GM12878 (cell line): ENCODE results near the gene FSIP1. TPM values are rescaled to one million over a fixed set of nuclear protein-coding genes. Genes with fewer than 3 reads are reported as not detected.

Experiments used
- ATAC-seq: fragments of 200-7000 bp; cut with Tn5 transposase; 3 replicates; pipeline ENCODE4 v1.9.1; 2020; ENCODE audit warnings: mild to moderate bottlenecking, moderate library complexity
- BruUV-seq: library from RNA; stranded (reverse); fragments of 400-500 nt; replicated peaks from 2 replicates; lab custom pipeline; 2021; lab: Mats Ljungman, UMichigan
- CTCF ChIA-PET: fragments of 300-600 bp; sonication (Branson Sonifier 250); formaldehyde crosslinking; extraction: SDS; loops from one replicate; lab custom pipeline; 2021; ENCODE audit warnings: inconsistent platforms; lab: Yijun Ruan, JAX
- POLR2A ChIA-PET: fragments of 350-600 bp; formaldehyde crosslinking; extraction: SDS; loops from one replicate; lab custom pipeline; 2021; ENCODE audit warnings: inconsistent platforms; lab: Charles Lee
- RAD21 ChIA-PET: fragments of 300-600 bp; sonication (Branson Sonifier 250); formaldehyde crosslinking; loops from one replicate; lab custom pipeline; 2023; ENCODE audit warnings: antibody characterized with exemption; ENCODE audit not compliant: unreplicated experiment; lab: Charles Lee
- SMC1A ChIA-PET: fragments of 300-600 bp; sonication (Branson Sonifier 250); formaldehyde crosslinking; loops from one replicate; lab custom pipeline; 2023; ENCODE audit not compliant: unreplicated experiment, uncharacterized antibody; lab: Charles Lee
- DNase-seq: peaks from one replicate; pipeline ENCODE4 v3.0.0-alpha.2; 2011; ENCODE audit warnings: low read depth, low spot score
- FAIRE-seq: peaks from 3 replicates; lab custom pipeline; 2011; peaks lifted over from hg19 to GRCh38; lab: Jason Lieb, UNC
- H2AFZ ChIP-seq: 2 replicates; pipeline ENCODE4 v1.6.0; 2011; ENCODE audit warnings: low read depth, low read length, control low read depth; ENCODE audit not compliant: control insufficient read depth
- H3K27ac ChIP-seq: 2 replicates; pipeline ENCODE4 v1.5.1; 2011; ENCODE audit warnings: control low read depth; ENCODE audit not compliant: control insufficient read depth, insufficient read depth
- H3K27me3 ChIP-seq, 2 experiments: replicated peaks in 1 of 2; 2 replicates each; pipeline versions ENCODE4 v1.6.0 to v1.6.1; 2011; ENCODE audit warnings: low read length in 1 of 2; ENCODE audit not compliant: control insufficient read depth in 2 of 2, insufficient read depth in 2 of 2
- H3K36me3 ChIP-seq, 2 experiments: 2 replicates each; pipeline ENCODE4 v1.5.1; 2011; ENCODE audit warnings: low read length in 1 of 2; ENCODE audit not compliant: control insufficient read depth in 2 of 2, insufficient read depth in 2 of 2
- H3K4me1 ChIP-seq: 2 replicates; pipeline ENCODE4 v1.6.1; 2011; ENCODE audit warnings: mild to moderate bottlenecking, low read length, moderate library complexity, mixed read lengths; ENCODE audit not compliant: control insufficient read depth, insufficient read depth
- H3K4me2 ChIP-seq: 2 replicates; pipeline ENCODE4 v1.6.0; 2011; ENCODE audit warnings: control low read depth; ENCODE audit not compliant: control insufficient read depth, insufficient read depth
- H3K4me3 ChIP-seq: fragments of 200-600 bp; sonication (generic); 2 replicates; pipeline ENCODE4 v1.5.1; 2016
- H3K79me2 ChIP-seq: 2 replicates; pipeline ENCODE4 v1.6.0; 2011; ENCODE audit warnings: low read length; ENCODE audit not compliant: control insufficient read depth, insufficient read depth
- H3K9ac ChIP-seq: 2 replicates; pipeline ENCODE4 v1.8.0; 2011; ENCODE audit warnings: low read length, control low read depth, mixed read lengths; ENCODE audit not compliant: control insufficient read depth, insufficient read depth
- H3K9me3 ChIP-seq: replicated peaks from 3 replicates; pipeline ENCODE4 v1.5.1; 2011; ENCODE audit warnings: mild to moderate bottlenecking, low read length; ENCODE audit not compliant: control insufficient read depth, insufficient read depth
- H4K20me1 ChIP-seq: 2 replicates; pipeline ENCODE4 v1.6.0; 2011; ENCODE audit not compliant: control insufficient read depth, insufficient read depth
- BMI1 ChIP-seq: fragments of 450-650 bp; IDR thresholded peaks from 2 replicates; pipeline ENCODE4 v1.6.1; 2016; ENCODE audit warnings: mild to moderate bottlenecking, moderate library complexity, borderline replicate concordance
- HCFC1 ChIP-seq: fragments of 150-350 bp; IDR thresholded peaks from 2 replicates; pipeline ENCODE4 v1.6.1; 2014; ENCODE audit warnings: low read length
- KLF5 ChIP-seq: fragments of 450-650 bp; IDR thresholded peaks from 2 replicates; pipeline ENCODE4 v1.6.1; 2014; ENCODE audit warnings: mild to moderate bottlenecking; ENCODE audit not compliant: partially characterized antibody
- PML ChIP-seq: IDR thresholded peaks from 2 replicates; pipeline ENCODE4 v1.6.1; 2012; ENCODE audit warnings: low read length, inconsistent platforms
- SPI1 ChIP-seq: IDR thresholded peaks from 2 replicates; pipeline ENCODE4 v1.6.1; 2011; ENCODE audit warnings: low read depth, mild to moderate bottlenecking, low read length, moderate library complexity, borderline replicate concordance; ENCODE audit not compliant: insufficient read depth
- ZSCAN29 ChIP-seq: fragments of 450-650 bp; IDR thresholded peaks from 2 replicates; pipeline ENCODE4 v1.6.1; 2017; ENCODE audit warnings: mild to moderate bottlenecking, moderate library complexity
- ZZZ3 ChIP-seq: IDR thresholded peaks from 2 replicates; pipeline ENCODE4 v1.6.1; 2011; ENCODE audit warnings: low read depth; ENCODE audit not compliant: control insufficient read depth, insufficient read length
- WGBS: methylation state at CpG from one replicate; pipeline ENCODE4 v1.1.6; 2016; ENCODE audit warnings: low lambda C conversion rate; ENCODE audit not compliant: insufficient replicate concordance, insufficient coverage; ENCODE audit errors: missing lambda C conversion rate; 5-methylcytosine and 5-hydroxymethylcytosine counted together
- in situ Hi-C: fragments of 300-500 bp; cut with MboI; formaldehyde crosslinking; loops from 9 replicates; pipeline ENCODE4 v1.14.3; 2018; ENCODE audit warnings: mixed read lengths
- intact Hi-C: fragments of 100-400 bp; cut with micrococcal nuclease; formaldehyde crosslinking; loops from one replicate; pipeline ENCODE4 v1.14.2; 2022; ENCODE audit not compliant: unreplicated experiment
- polyA plus RNA-seq, 11 experiments: library from polyadenylated mRNA; depleted of rRNA in 4 of 11; unstranded in 6 of 11; stranded (reverse) in 5 of 11; fragments of >200 nt; fragmentation: Nextera tagmentation in 4 of 11; fragmentation: Illumina TruSeq in 1 of 11; extraction: Ambion mirVana in 4 of 11; extraction: Trizol in 1 of 11; gene quantifications; 1 replicate in 1 of 11; 2 replicates in 10 of 11; pipeline versions ENCODE4 v1.2.1 to v1.2.3, GENCODE V29; 2011 to 2016; ENCODE audit warnings: inconsistent platforms in 2 of 11, missing spikeins in 2 of 11, low read depth in 1 of 11
- total RNA-seq, 4 experiments: library from RNA; depleted of rRNA in 3 of 4; stranded (reverse); fragments of >200 nt in 3 of 4; fragmentation: Illumina TruSeq in 1 of 4; extraction: Trizol in 1 of 4; gene quantifications; 2 replicates each; pipeline versions ENCODE4 v1.2.1 to v1.2.3, GENCODE V29; 2013 to 2021
- TF ChIP-seq, protein P1 (sequence below): fragments of 450-650 bp; IDR thresholded peaks from 2 replicates; pipeline ENCODE4 v1.6.1; 2016; ENCODE audit warnings: mild to moderate bottlenecking, moderate library complexity, borderline replicate concordance
- TF ChIP-seq, protein P2 (sequence below): IDR thresholded peaks from 2 replicates; pipeline ENCODE4 v1.6.1; 2012; ENCODE audit warnings: low read depth, low read length, improper control_type of control experiment

The FSIP1 gene
- total and polyA plus RNA-seq, 10 of the 15 experiments (the other 5 are each of a cell fraction or from before 2014, with no cell fraction given) = 0.15 to 0.67 (median 0.35) TPM

DNA sequence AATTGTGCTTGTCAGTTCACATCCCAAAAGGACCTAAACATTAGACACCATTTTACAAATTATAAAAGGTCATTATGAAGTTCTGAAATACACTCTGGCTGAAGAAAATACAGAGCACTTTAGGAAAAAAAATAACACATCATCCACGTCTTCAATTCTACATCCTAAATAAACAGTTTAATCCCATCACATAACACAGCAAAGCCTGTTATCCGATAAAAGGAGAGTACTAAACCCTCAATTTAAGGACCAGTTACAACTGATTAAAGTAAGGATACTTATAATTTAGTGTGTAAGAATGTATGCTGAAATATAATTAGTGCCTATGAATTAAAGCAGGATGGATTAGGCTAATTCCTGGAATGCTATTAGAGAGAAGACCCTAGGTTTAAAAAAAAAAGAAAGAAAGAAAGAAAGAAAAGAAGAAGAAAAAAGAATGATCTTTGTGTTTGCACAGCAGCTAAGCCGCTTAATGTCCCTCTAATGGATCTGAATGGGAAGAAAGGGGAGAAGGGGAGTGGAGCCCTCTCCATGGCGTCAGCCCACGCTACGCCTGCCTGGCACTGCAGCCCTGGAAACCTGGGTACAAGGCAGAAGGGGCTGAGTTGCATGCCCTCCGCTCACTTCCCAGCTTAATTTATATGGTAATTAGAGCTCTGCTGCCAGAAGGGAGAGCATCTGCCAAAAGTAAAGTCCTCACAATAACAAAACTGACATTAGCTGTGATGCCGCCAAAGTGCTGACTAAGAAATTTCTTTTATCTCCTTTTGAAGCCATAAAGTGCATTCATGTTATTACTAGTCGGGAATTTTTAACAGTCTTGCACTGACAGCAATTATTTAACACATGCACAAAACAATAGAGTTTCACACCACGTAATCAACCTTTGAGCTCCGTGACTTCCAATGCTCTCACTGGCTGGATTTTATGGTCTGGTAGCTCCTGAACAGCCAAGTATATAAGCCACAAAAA, 90.0 kb downstream of the FSIP1 start (continued):
- TF ChIP-seq, protein P1, sequence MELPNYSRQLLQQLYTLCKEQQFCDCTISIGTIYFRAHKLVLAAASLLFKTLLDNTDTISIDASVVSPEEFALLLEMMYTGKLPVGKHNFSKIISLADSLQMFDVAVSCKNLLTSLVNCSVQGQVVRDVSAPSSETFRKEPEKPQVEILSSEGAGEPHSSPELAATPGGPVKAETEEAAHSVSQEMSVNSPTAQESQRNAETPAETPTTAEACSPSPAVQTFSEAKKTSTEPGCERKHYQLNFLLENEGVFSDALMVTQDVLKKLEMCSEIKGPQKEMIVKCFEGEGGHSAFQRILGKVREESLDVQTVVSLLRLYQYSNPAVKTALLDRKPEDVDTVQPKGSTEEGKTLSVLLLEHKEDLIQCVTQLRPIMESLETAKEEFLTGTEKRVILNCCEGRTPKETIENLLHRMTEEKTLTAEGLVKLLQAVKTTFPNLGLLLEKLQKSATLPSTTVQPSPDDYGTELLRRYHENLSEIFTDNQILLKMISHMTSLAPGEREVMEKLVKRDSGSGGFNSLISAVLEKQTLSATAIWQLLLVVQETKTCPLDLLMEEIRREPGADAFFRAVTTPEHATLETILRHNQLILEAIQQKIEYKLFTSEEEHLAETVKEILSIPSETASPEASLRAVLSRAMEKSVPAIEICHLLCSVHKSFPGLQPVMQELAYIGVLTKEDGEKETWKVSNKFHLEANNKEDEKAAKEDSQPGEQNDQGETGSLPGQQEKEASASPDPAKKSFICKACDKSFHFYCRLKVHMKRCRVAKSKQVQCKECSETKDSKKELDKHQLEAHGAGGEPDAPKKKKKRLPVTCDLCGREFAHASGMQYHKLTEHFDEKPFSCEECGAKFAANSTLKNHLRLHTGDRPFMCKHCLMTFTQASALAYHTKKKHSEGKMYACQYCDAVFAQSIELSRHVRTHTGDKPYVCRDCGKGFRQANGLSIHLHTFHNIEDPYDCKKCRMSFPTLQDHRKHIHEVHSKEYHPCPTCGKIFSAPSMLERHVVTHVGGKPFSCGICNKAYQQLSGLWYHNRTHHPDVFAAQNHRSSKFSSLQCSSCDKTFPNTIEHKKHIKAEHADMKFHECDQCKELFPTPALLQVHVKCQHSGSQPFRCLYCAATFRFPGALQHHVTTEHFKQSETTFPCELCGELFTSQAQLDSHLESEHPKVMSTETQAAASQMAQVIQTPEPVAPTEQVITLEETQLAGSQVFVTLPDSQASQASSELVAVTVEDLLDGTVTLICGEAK = no peak
- no peak for TF ChIP-seq PML

DNA sequence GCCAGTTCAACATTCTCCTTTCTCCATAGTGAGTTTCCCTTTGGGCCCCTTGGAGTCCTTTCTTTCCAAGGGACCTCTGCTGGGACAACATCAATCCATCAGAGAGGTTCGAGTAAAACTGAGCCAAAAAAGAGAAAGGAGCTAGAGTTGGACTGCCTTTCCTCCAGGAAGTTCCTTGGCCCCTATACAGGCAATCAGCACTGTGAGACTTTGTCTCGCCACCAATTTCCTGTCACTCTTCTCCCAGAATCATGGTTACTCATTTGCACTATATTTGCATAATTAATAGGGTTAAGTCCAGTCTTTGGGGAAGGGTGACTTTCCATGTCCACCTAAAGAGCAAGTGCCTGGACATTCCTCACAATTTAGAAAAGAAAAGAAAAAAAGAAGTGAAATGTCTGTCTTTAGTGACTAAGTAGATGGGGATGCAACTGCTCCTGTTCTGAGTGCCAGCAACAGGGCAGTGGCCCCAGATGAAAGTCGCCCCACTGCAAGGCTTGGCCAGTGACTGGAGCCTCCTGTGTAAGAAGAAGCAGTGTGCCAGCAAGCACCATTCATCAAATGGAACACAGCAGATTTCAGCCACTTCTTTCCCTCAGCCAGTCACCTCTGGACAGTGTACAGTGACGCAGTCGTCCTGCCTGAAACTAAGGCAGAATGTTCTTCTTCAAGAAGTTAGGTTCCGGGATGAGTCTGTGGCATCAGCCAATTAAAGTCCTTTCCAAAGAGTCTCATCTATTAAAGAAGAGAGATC, 91.6 kb downstream of the FSIP1 start:
- CTCF ChIA-PET = interaction anchor here (1.0 to 14.1 kb wide), 3 partner anchors 24 to 67 kb away, joined by 3 to 400 read pairs (median 3); no protein-coding TSS in a partner anchor
- 44% methylated on average over 6 of the region's 6 CpGs for WGBS
- Histone ChIP-seq H3K4me3 (no peak overlapping the region), H3K4me1 (no peaks in the 10 kb centered on the region), H3K79me2 (no peaks in the 10 kb centered on the region), H2AFZ (no peak overlapping the region), H3K9me3 (no peaks in the 10 kb centered on the region), H3K27me3 (peaks cover 0 to 2% of the 10 kb centered on the region in 2 experiments; a peak in 1 of 4 replicates), H3K36me3 (no peaks in the 10 kb centered on the region), H3K27ac (no peak overlapping the region), H3K4me2 (no peak overlapping the region), H4K20me1 (no peaks in the 10 kb centered on the region), H3K9ac (no peak overlapping the region)
- no peak for ATAC-seq
- no TSS peak for BruUV-seq
- SMC1A ChIA-PET = interaction anchor here (0.7 to 9.2 kb wide), 4 partner anchors 13 to 67 kb away, joined by 3 to 220 read pairs (median 4); no protein-coding TSS in a partner anchor
- POLR2A ChIA-PET = no interaction called here
- in situ Hi-C loops = no loop called here
- RAD21 ChIA-PET = interaction anchor here (4.1 kb wide), 1 partner anchor 66 kb away, joined by 39 read pairs; no protein-coding TSS in a partner anchor
- DNase-seq = no peak
- no peak for FAIRE-seq
- intact Hi-C loops = no loop called here
- TF ChIP-seq ZZZ3 (no peak), BMI1 (no peak), KLF5 (no peak), HCFC1 (no peak), SPI1 (no peak), ZSCAN29 (no peak)
- TF ChIP-seq, protein P1 = no peak
- TF ChIP-seq, protein P2, sequence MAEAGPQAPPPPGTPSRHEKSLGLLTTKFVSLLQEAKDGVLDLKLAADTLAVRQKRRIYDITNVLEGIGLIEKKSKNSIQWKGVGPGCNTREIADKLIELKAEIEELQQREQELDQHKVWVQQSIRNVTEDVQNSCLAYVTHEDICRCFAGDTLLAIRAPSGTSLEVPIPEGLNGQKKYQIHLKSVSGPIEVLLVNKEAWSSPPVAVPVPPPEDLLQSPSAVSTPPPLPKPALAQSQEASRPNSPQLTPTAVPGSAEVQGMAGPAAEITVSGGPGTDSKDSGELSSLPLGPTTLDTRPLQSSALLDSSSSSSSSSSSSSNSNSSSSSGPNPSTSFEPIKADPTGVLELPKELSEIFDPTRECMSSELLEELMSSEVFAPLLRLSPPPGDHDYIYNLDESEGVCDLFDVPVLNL = no peak
